PFSK-1 (cell line): ENCODE results near the gene SASH1.

Experiments
- FOXP2 ChIP-seq: optimal IDR thresholded peaks from 2 replicates; pipeline ENCODE3; 2011; ENCODE audit warnings: borderline replicate concordance, control low read depth, inconsistent platforms; ENCODE audit not compliant: insufficient read depth; ENCODE audit errors: extremely low read length, extremely low read depth
- POLR2AphosphoS5 ChIP-seq: IDR thresholded peaks from 2 replicates; pipeline ENCODE4 v1.6.1; 2012; ENCODE audit warnings: low read depth, mild to moderate bottlenecking, control low read depth, low read length, moderate library complexity
- SIN3A ChIP-seq: IDR thresholded peaks from 2 replicates; pipeline ENCODE4 v1.6.1; 2012; ENCODE audit warnings: mild to moderate bottlenecking, low read length, moderate library complexity, borderline replicate concordance; ENCODE audit not compliant: insufficient read depth
- TAF1 ChIP-seq: IDR thresholded peaks from 2 replicates; pipeline ENCODE4 v1.6.1; 2012; ENCODE audit warnings: low read length, control low read depth, borderline replicate concordance; ENCODE audit not compliant: insufficient read depth
- TF ChIP-seq, protein P1 (sequence below), 2 experiments: IDR thresholded peaks; 2 replicates each; pipeline versions ENCODE4 v1.6.1 to v1.8.0; 2011 to 2012; ENCODE audit warnings: low read depth in 2 of 2, low read length in 2 of 2, control low read depth in 1 of 2, inconsistent platforms in 1 of 2, mild to moderate bottlenecking in 1 of 2, moderate library complexity in 1 of 2; ENCODE audit not compliant: insufficient read depth in 1 of 2

The SASH1 gene

DNA sequence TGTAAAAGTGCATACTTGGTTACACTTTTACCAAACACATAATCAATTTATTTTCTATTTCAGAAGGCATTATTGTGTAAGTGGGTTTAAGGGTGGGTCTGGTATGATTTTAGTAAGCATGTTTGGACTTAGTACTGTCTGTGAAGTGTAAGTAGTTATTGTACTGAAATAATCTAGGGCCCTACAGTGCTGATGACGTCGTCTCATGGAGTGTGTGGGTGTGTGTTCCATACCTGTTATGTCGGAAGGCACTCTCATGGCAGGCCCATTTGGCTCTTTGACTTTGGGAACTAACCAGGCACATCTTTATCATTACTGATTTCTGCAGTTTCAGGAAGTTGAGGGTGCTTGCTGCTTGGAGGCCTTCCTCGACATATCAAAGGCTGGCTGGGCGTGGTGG, 155.1 kb downstream of the SASH1 start:
- TF ChIP-seq, protein P1, sequence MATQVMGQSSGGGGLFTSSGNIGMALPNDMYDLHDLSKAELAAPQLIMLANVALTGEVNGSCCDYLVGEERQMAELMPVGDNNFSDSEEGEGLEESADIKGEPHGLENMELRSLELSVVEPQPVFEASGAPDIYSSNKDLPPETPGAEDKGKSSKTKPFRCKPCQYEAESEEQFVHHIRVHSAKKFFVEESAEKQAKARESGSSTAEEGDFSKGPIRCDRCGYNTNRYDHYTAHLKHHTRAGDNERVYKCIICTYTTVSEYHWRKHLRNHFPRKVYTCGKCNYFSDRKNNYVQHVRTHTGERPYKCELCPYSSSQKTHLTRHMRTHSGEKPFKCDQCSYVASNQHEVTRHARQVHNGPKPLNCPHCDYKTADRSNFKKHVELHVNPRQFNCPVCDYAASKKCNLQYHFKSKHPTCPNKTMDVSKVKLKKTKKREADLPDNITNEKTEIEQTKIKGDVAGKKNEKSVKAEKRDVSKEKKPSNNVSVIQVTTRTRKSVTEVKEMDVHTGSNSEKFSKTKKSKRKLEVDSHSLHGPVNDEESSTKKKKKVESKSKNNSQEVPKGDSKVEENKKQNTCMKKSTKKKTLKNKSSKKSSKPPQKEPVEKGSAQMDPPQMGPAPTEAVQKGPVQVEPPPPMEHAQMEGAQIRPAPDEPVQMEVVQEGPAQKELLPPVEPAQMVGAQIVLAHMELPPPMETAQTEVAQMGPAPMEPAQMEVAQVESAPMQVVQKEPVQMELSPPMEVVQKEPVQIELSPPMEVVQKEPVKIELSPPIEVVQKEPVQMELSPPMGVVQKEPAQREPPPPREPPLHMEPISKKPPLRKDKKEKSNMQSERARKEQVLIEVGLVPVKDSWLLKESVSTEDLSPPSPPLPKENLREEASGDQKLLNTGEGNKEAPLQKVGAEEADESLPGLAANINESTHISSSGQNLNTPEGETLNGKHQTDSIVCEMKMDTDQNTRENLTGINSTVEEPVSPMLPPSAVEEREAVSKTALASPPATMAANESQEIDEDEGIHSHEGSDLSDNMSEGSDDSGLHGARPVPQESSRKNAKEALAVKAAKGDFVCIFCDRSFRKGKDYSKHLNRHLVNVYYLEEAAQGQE (IDR thresholded peaks at IDR 0.05; ENCODE audit: insufficient read depth in 1 of 2, low read depth in 2 of 2, low read length in 2 of 2): no peak
- TF ChIP-seq TAF1 (no peak), FOXP2 (no peak), POLR2AphosphoS5 (no peak), SIN3A (no peak)

DNA sequence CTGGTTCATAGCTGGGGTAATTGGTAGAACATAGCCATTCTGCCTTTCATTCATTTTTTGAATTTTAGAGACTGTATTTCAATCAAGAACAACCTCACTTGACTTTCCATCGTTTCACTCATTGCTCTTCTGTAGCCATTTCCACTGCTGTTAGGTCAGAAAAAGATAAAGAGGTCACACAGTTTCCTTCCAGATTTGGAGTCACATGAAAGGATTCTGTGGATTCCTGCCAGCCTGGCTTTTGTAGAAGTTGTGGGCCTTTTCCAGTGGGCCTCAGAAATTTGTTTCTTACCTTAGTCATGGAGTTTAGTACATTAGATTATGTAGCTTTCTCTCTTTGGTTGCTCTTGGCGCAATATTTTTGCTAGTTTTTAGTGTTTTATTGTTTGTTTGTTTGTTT, 157.8 kb downstream of the SASH1 start:
- TF ChIP-seq SIN3A: no peak
- TF ChIP-seq POLR2AphosphoS5: no peak
- TF ChIP-seq TAF1: no peak
- no peak for TF ChIP-seq FOXP2
- TF ChIP-seq, protein P1 (IDR thresholded peaks at IDR 0.05; ENCODE audit: insufficient read depth in 1 of 2, low read depth in 2 of 2, low read length in 2 of 2): no peak

DNA sequence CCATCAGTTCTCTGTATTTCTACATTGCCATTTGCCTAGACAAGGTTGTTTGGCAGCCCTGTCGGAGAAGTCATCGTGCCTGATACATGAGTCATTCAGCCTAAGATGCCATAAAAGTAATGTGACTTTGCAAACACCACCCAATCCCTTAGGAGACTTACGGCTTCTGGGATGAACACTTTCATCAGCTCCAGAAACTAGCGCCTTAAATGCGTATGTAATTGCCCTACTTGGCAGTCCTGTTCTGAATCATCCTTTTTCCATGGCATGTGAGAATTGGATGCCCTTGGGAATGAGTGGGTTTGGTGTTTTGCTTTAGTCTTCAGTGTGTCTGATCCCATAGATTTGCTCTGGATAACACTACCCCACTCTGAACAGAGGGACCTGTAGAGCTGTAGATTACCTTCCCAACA, 158.5 kb downstream of the SASH1 start:
- TF ChIP-seq SIN3A: no peak

DNA sequence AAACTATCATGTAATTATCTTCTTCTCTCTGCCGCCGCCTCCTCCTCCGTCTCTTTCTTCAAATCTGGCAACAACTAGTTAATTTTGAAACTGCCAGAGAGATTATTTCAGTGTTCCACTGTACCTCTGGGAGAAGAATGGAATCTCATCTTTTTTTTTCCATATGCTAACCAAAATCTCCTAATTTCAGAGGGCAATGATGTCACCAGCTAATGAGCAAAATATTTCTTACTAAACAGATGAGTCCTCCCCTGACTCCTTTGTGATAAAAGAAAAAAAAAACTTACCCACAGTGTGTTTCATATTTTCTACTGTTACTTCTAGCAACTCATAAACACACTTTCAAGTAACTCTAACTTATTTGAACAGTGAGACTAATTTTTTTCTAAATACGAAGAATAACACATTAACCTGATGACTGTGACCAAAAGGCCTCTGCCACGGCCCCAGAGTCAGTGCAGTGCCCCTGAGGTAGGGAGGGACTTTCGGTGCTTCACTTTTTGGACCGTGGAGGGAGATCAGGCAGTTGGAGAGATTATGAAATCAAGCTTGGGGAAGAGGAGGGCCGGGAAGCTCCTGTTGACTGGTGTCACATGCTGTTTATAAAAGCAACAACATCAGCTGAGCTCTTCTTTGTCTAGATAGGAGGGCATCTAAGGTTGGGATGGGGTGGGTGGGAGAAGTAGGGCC, 159.6 kb downstream of the SASH1 start:
- TF ChIP-seq, protein P1 (IDR thresholded peaks at IDR 0.05; ENCODE audit: insufficient read depth in 1 of 2, low read depth in 2 of 2, low read length in 2 of 2): no peak
- no peak for TF ChIP-seq FOXP2
- no peak for TF ChIP-seq SIN3A
- no peak for TF ChIP-seq TAF1
- TF ChIP-seq POLR2AphosphoS5: no peak

DNA sequence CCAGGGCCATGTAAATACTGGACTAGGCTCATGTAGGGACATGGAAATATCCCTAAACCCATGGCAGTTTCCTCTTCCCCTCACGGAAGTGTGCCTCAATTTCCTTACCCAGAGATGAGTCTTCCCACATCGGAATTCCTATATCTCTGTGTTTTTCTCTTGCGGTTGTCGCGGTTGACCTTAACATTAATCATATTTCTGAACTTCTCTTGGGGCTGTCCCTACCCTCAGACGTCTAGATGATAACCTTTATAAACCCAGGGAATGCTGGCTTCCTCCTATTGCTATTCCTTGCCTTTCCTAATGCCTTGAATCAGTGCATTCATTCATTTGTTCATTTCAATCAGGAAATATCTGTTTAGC, 160.1 kb downstream of the SASH1 start:
- TF ChIP-seq POLR2AphosphoS5: no peak
- no peak for TF ChIP-seq FOXP2
- TF ChIP-seq TAF1: no peak
- TF ChIP-seq, protein P1 (IDR thresholded peaks at IDR 0.05; ENCODE audit: insufficient read depth in 1 of 2, low read depth in 2 of 2, low read length in 2 of 2): no peak
- TF ChIP-seq SIN3A: no peak
